ENCODE results near the gene GNAI2.

- TF ChIP-seq CTCF (IDR thresholded peaks at IDR 0.05) (no peak), EP300 (IDR thresholded peaks at IDR 0.05; ENCODE audit: low read depth) (no peak)
Measured at GRCh38 chr3:50259432-50260026, 23.5 kb downstream of the GNAI2 start.

All from transverse colon (tissue), 3 donors.